A549 (cell line): ENCODE data around the gene EXOC5. TPM values are rescaled to one million over a fixed set of nuclear protein-coding genes. Genes with fewer than 3 reads are reported as not detected.

Source experiments
- ATAC-seq, 2 experiments: fragments of 200-7000 bp in 1 of 2; fragments of >200 bp in 1 of 2; cut with Nextera tagmentation in 1 of 2; cut with Tn5 transposase in 1 of 2; 3 replicates each; pipeline versions ENCODE4 v1.8.0 to v1.9.1; 2018 to 2020; ENCODE audit warnings: mild to moderate bottlenecking in 1 of 2, moderate library complexity in 1 of 2
- CTCF ChIA-PET: fragments of 300-600 bp; sonication (Branson Sonifier 250); formaldehyde crosslinking; extraction: SDS; loops from one replicate; lab custom pipeline; 2021; ENCODE audit warnings: antibody characterized with exemption, inconsistent platforms; lab: Yijun Ruan, JAX
- POLR2A ChIA-PET: fragments of 350-600 bp; formaldehyde crosslinking; extraction: SDS; loops from one replicate; lab custom pipeline; 2021; ENCODE audit warnings: antibody characterized with exemption, inconsistent platforms; lab: Yijun Ruan, JAX
- DNase-seq, 2 experiments: peaks; one replicate each; pipeline versions ENCODE4 v3.0.0 to v3.0.0-alpha.2; 2011 to 2016; ENCODE audit warnings: low read depth in 1 of 2, low spot score in 1 of 2
- FAIRE-seq: peaks from 2 replicates; lab custom pipeline; 2011; peaks lifted over from hg19 to GRCh38; lab: Jason Lieb, UNC
- H3K27ac ChIP-seq, 2 experiments: fragments of >200 bp; sonication (Bioruptor Twin); formaldehyde crosslinking; 3 replicates each; pipeline ENCODE4 v1.5.1; 2016 to 2017
- H3K4me1 ChIP-seq: fragments of >200 bp; sonication (Bioruptor Twin); formaldehyde crosslinking; 3 replicates; pipeline ENCODE4 v1.6.1; 2016
- H3K4me2 ChIP-seq: fragments of >200 bp; sonication (Bioruptor Twin); formaldehyde crosslinking; 3 replicates; pipeline ENCODE4 v1.6.1; 2016
- H3K4me3 ChIP-seq: fragments of >200 bp; sonication (Bioruptor Twin); formaldehyde crosslinking; 3 replicates; pipeline ENCODE4 v1.5.1; 2016
- H3K9me3 ChIP-seq: fragments of >200 bp; sonication (Bioruptor Twin); formaldehyde crosslinking; 3 replicates; pipeline ENCODE4 v1.6.1; 2016
- BHLHE40 ChIP-seq: IDR thresholded peaks from 2 replicates; pipeline ENCODE4 v1.6.1; 2012; ENCODE audit warnings: low read depth, low read length, inconsistent platforms
- EHMT2 ChIP-seq: fragments of 200-600 bp; sonication (generic); IDR thresholded peaks from 2 replicates; pipeline ENCODE4 v1.6.1; 2016; ENCODE audit warnings: antibody characterized with exemption, low read depth, mild to moderate bottlenecking, moderate library complexity
- ESRRA ChIP-seq: fragments of 150-350 bp; IDR thresholded peaks from 2 replicates; pipeline ENCODE4 v1.6.1; 2014; ENCODE audit warnings: mild to moderate bottlenecking, low read length, borderline replicate concordance
- FOSB ChIP-seq: fragments of 250-450 bp; sonication (Bioruptor Pico); IDR thresholded peaks from 2 replicates; pipeline ENCODE4 v1.5.0; 2020; ENCODE audit warnings: mild to moderate bottlenecking, moderate library complexity
- FOXS1 ChIP-seq: fragments of 250-450 bp; sonication (Bioruptor Pico); IDR thresholded peaks from 2 replicates; pipeline ENCODE4 v1.5.0; 2020; ENCODE audit warnings: mild to moderate bottlenecking, moderate library complexity
- HEYL ChIP-seq: fragments of 250-450 bp; sonication (Bioruptor Pico); IDR thresholded peaks from 2 replicates; pipeline ENCODE4 v1.8.0; 2021; ENCODE audit warnings: mild to moderate bottlenecking, moderate library complexity
- HOXA7 ChIP-seq: fragments of 250-450 bp; sonication (Bioruptor Pico); IDR thresholded peaks from 2 replicates; pipeline ENCODE4 v1.5.0; 2020; ENCODE audit warnings: mild to moderate bottlenecking, moderate library complexity
- NPAS2 ChIP-seq: fragments of 250-450 bp; sonication (Bioruptor Pico); IDR thresholded peaks from 2 replicates; pipeline ENCODE4 v1.8.0; 2022; ENCODE audit warnings: mild to moderate bottlenecking, moderate library complexity, borderline replicate concordance
- RARB ChIP-seq: fragments of 250-450 bp; sonication (Bioruptor Pico); IDR thresholded peaks from 2 replicates; pipeline ENCODE4 v1.8.0; 2021; ENCODE audit warnings: mild to moderate bottlenecking, moderate library complexity
- RNF2 ChIP-seq: fragments of 200-600 bp; sonication (generic); IDR thresholded peaks from 2 replicates; pipeline ENCODE4 v1.6.1; 2016; ENCODE audit warnings: low read depth, mild to moderate bottlenecking, antibody characterized with exemption, moderate library complexity, borderline replicate concordance
- TFCP2L1 ChIP-seq: fragments of 250-450 bp; sonication (Bioruptor Pico); IDR thresholded peaks from 2 replicates; pipeline ENCODE4 v1.5.0; 2021; ENCODE audit warnings: mild to moderate bottlenecking
- WGBS: methylation state at CpG from one replicate; pipeline ENCODE4 v1.1.6; 2017; ENCODE audit errors: missing lambda C conversion rate; 5-methylcytosine and 5-hydroxymethylcytosine counted together
- polyA plus RNA-seq, 4 experiments: library from polyadenylated mRNA; depleted of rRNA in 3 of 4; stranded (reverse); fragments of >200 nt; fragmentation: RNase III in 1 of 4; extraction: RNeasy Plus Mini Kit Qiagen cat#74134 plus additional on column Dnase treatment in 1 of 4; gene quantifications; 2 replicates in 3 of 4; 3 replicates in 1 of 4; pipeline ENCODE4 v1.2.3, GENCODE V29; 2011 to 2017
- TF ChIP-seq, protein P1 (sequence below): fragments of >200 bp; sonication (Bioruptor Twin); formaldehyde crosslinking; IDR thresholded peaks from 2 replicates; pipeline ENCODE4 v1.6.1; 2016
- TF ChIP-seq, protein P2 (sequence below): fragments of >200 bp; sonication (Bioruptor Twin); formaldehyde crosslinking; IDR thresholded peaks from 3 replicates; pipeline ENCODE4 v1.6.1; 2016
- TF ChIP-seq, protein P3 (sequence below): IDR thresholded peaks from 2 replicates; pipeline ENCODE4 v1.6.1; 2012
- TF ChIP-seq, protein P4 (sequence below): fragments of 150-350 bp; IDR thresholded peaks from 2 replicates; pipeline ENCODE4 v1.6.1; 2014; ENCODE audit warnings: low read depth, mild to moderate bottlenecking, low read length
- TF ChIP-seq, protein P5 (sequence below): fragments of 200-600 bp; sonication (generic); IDR thresholded peaks from 2 replicates; pipeline ENCODE4 v1.6.1; 2016; ENCODE audit warnings: antibody characterized with exemption, mild to moderate bottlenecking, moderate library complexity

Gene EXOC5
- polyA plus RNA-seq, 2 of the 4 experiments (the other 2 are of a cell fraction), result 30.4 to 64.6 TPM

DNA sequence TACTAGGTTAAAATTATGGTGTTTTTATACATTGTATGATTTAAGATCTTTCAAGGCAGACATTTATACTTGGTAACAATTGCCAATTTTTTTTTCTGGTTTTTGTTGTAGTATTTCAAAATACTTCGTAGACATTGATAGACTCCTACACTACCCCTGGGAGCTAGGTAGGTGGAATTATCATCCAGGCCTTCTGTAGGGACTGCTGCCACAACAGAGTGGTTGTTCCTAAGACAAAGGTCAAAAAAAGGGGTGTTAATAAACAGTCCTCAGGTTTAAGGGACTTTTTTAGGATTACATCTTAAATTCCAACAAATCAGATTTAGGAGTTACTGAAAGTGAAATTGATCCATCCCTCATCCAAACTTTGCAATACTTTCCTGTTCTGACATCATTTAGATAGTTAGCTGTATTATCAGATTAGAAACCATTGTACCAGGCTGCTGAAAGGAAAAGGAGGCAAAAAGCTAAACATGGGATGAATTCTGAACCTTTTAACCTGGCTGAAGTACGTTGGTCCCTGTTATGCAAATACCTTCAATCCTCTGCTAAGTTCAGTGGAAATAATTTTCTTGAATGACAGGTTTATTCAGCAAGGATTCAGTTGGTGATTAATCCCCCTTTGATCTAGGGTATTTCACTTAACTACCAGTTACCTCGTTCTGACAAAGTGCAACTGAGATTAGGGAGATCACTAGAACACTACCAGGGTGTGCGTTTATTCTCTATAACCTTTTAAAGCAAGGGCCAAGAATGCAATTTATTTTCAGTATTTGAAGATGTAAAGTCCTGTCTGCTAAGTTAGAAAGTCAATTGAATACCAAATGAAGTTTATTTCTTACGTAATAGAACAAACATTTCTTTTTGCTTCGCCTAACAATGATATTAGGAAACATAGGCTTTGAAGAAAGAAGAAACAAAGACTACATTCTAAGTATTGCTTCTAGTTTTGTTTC is 23.3 kb upstream of the EXOC5 start (continued):
- TF ChIP-seq, protein P1, sequence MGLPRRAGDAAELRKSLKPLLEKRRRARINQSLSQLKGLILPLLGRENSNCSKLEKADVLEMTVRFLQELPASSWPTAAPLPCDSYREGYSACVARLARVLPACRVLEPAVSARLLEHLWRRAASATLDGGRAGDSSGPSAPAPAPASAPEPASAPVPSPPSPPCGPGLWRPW, result no peak
- TF ChIP-seq, protein P2, sequence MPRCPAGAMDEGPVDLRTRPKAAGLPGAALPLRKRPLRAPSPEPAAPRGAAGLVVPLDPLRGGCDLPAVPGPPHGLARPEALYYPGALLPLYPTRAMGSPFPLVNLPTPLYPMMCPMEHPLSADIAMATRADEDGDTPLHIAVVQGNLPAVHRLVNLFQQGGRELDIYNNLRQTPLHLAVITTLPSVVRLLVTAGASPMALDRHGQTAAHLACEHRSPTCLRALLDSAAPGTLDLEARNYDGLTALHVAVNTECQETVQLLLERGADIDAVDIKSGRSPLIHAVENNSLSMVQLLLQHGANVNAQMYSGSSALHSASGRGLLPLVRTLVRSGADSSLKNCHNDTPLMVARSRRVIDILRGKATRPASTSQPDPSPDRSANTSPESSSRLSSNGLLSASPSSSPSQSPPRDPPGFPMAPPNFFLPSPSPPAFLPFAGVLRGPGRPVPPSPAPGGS, result no peak
- no peak for TF ChIP-seq TFCP2L1 (CRISPR knock-in tag)
- TF ChIP-seq EHMT2, result no peak
- TF ChIP-seq NPAS2 (CRISPR knock-in tag), result no peak

DNA sequence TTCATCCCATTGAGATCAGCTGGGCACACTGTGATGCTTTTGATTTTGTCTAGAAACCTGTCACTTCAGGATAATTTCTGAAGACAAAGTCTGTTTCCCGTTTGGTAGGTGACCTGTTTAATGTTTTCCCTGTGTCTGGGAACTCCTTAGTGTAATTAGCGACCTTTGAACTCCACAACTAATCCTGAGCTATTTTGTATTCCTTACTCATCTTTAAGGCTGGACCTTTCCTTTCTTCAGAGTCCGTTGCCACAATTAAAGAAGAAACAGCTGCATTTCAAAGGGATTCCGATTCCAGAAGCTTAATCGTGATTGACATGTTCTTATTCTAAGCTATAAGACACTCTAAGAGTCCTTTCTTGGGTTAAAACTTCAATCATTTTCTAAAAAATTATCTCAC is 22.0 kb upstream of the EXOC5 start:
- Histone ChIP-seq H3K9me3 (no peaks in the 10 kb centered on the region), H3K27ac (no peak overlapping the region), H3K4me3 (no peak overlapping the region), H3K4me2 (no peak overlapping the region), H3K4me1 (no peaks in the 10 kb centered on the region)
- DNase-seq (no peak), ATAC-seq (no peak), FAIRE-seq (no peak)
- TF ChIP-seq RNF2 (no peak), HEYL (no peak), RARB (no peak), BHLHE40 (no peak), FOXS1 (no peak), NPAS2 (CRISPR knock-in tag) (no peak), FOSB (CRISPR knock-in tag) (no peak)
- POLR2A ChIA-PET, result no interaction called here
- WGBS, result 78% methylated on average over 5 of the region's 5 CpGs
- CTCF ChIA-PET, result interaction anchor here (1.0 kb wide), 2 partner anchors 11 to 18 kb away, joined by 3 to 4 read pairs; no protein-coding TSS in a partner anchor

DNA sequence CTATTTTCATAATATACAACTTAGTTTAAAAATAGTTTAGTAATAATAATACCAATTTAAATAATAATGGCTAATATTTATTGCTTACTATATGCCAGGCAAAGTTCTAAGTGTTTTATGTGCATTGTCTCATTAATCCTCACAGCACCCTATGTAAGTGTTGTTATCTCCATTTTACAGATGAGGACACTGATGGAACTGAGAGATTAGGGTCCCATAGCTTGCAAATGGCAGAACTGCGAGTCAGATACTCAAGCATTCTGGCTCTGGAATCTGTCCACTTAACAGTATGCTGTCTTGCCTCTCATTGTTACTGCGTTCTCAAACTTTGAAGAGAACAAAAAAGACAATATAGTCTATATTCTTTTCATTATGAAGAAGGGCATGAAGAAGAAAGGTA is 19.0 kb upstream of the EXOC5 start:
- Histone ChIP-seq H3K4me2 (no peak overlapping the region), H3K9me3 (no peaks in the 10 kb centered on the region), H3K27ac (no peak overlapping the region), H3K4me1 (no peaks in the 10 kb centered on the region), H3K4me3 (no peak overlapping the region)
- FAIRE-seq, result no peak
- 93% methylated on average over 2 of the region's 2 CpGs for WGBS
- CTCF ChIA-PET, result interaction anchor here (1.3 kb wide), 1 partner anchor 797 kb away, joined by 3 read pairs; no protein-coding TSS in a partner anchor
- no peak for ATAC-seq
- DNase-seq, result no peak
- POLR2A ChIA-PET, result no interaction called here
- TF ChIP-seq RARB (no peak), ESRRA (no peak), HOXA7 (CRISPR knock-in tag) (no peak), FOSB (CRISPR knock-in tag) (no peak)
- TF ChIP-seq, protein P1, result no peak
- TF ChIP-seq, protein P3, sequence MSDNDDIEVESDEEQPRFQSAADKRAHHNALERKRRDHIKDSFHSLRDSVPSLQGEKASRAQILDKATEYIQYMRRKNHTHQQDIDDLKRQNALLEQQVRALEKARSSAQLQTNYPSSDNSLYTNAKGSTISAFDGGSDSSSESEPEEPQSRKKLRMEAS, result no peak
- TF ChIP-seq, protein P4, sequence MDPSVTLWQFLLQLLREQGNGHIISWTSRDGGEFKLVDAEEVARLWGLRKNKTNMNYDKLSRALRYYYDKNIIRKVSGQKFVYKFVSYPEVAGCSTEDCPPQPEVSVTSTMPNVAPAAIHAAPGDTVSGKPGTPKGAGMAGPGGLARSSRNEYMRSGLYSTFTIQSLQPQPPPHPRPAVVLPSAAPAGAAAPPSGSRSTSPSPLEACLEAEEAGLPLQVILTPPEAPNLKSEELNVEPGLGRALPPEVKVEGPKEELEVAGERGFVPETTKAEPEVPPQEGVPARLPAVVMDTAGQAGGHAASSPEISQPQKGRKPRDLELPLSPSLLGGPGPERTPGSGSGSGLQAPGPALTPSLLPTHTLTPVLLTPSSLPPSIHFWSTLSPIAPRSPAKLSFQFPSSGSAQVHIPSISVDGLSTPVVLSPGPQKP, result no peak
- TF ChIP-seq, protein P5, sequence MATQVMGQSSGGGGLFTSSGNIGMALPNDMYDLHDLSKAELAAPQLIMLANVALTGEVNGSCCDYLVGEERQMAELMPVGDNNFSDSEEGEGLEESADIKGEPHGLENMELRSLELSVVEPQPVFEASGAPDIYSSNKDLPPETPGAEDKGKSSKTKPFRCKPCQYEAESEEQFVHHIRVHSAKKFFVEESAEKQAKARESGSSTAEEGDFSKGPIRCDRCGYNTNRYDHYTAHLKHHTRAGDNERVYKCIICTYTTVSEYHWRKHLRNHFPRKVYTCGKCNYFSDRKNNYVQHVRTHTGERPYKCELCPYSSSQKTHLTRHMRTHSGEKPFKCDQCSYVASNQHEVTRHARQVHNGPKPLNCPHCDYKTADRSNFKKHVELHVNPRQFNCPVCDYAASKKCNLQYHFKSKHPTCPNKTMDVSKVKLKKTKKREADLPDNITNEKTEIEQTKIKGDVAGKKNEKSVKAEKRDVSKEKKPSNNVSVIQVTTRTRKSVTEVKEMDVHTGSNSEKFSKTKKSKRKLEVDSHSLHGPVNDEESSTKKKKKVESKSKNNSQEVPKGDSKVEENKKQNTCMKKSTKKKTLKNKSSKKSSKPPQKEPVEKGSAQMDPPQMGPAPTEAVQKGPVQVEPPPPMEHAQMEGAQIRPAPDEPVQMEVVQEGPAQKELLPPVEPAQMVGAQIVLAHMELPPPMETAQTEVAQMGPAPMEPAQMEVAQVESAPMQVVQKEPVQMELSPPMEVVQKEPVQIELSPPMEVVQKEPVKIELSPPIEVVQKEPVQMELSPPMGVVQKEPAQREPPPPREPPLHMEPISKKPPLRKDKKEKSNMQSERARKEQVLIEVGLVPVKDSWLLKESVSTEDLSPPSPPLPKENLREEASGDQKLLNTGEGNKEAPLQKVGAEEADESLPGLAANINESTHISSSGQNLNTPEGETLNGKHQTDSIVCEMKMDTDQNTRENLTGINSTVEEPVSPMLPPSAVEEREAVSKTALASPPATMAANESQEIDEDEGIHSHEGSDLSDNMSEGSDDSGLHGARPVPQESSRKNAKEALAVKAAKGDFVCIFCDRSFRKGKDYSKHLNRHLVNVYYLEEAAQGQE, result no peak
